GM23338 (cell line): ENCODE measurements around the gene HEMK1. TPM values are rescaled to one million over a fixed set of nuclear protein-coding genes. Genes with fewer than 3 reads are reported as not detected.

ENCODE experiments used
- CREB1 ChIP-seq: fragments of 250-450 bp; sonication (Bioruptor Pico); IDR thresholded peaks from 2 replicates; pipeline ENCODE4 v1.5.0; 2020; ENCODE audit warnings: low read depth, mild to moderate bottlenecking, moderate library complexity
- ETS1 ChIP-seq: IDR thresholded peaks from 2 replicates; pipeline ENCODE4 v1.6.1; 2016; ENCODE audit warnings: antibody characterized with exemption
- EZH2 ChIP-seq: fragments of 200-600 bp; sonication (generic); IDR thresholded peaks from one replicate; pipeline ENCODE4 v1.8.0; 2017; ENCODE audit warnings: antibody characterized with exemption, mild to moderate bottlenecking, low read depth; ENCODE audit not compliant: unreplicated experiment
- JUNB ChIP-seq: IDR thresholded peaks from one replicate; pipeline ENCODE4 v1.6.1; 2016; ENCODE audit warnings: antibody characterized with exemption; ENCODE audit not compliant: unreplicated experiment
- NANOG ChIP-seq: IDR thresholded peaks from 2 replicates; pipeline ENCODE4 v1.6.1; 2016; ENCODE audit warnings: antibody characterized with exemption, borderline replicate concordance
- POLR2AphosphoS5 ChIP-seq: IDR thresholded peaks from 2 replicates; pipeline ENCODE4 v1.6.1; 2016; ENCODE audit warnings: antibody characterized with exemption, low read depth
- REST ChIP-seq: IDR thresholded peaks from one replicate; pipeline ENCODE4 v1.6.1; 2018; ENCODE audit warnings: antibody characterized with exemption; ENCODE audit not compliant: unreplicated experiment
- STAT1 ChIP-seq: IDR thresholded peaks from one replicate; pipeline ENCODE4 v1.6.1; 2016; ENCODE audit warnings: antibody characterized with exemption; ENCODE audit not compliant: unreplicated experiment
- ZNF114 ChIP-seq: fragments of 250-450 bp; sonication (Bioruptor Pico); IDR thresholded peaks from 2 replicates; pipeline ENCODE4 v1.5.0; 2020; ENCODE audit warnings: mild to moderate bottlenecking, moderate library complexity
- ZNF462 ChIP-seq: fragments of 250-450 bp; sonication (Bioruptor Pico); IDR thresholded peaks from 2 replicates; pipeline ENCODE4 v1.5.0; 2020; ENCODE audit warnings: mild to moderate bottlenecking, moderate library complexity
- polyA plus RNA-seq: library from polyadenylated mRNA; unstranded; fragments of >200 nt; fragmentation: Nextera tagmentation; extraction: Ambion mirVana; gene quantifications from 2 replicates; pipeline ENCODE4 v1.2.1, GENCODE V29; 2016
- total RNA-seq: library from RNA; depleted of rRNA; stranded (reverse); fragments of >200 nt; shearing (Covaris generic); gene quantifications from 2 replicates; pipeline ENCODE4 v1.2.3, GENCODE V29; 2014

HEMK1 gene
- total and polyA plus RNA-seq, 2 experiments from 2014 or later = 5.6 to 10.1 TPM

GRCh38 chr3:50559702-50560101 lies 9.6 kb upstream of the HEMK1 start (continued):
- no peak for TF ChIP-seq ZNF462
- TF ChIP-seq STAT1 = no peak
- TF ChIP-seq POLR2AphosphoS5 = no peak
- no peak for TF ChIP-seq NANOG
- no peak for TF ChIP-seq JUNB
- TF ChIP-seq REST = no peak
- no peak for TF ChIP-seq CREB1 (CRISPR knock-in tag)
- TF ChIP-seq EZH2 = no peak
- TF ChIP-seq ETS1 = no peak
- TF ChIP-seq ZNF114 = no peak
